PC-9 (cell line): ENCODE measurements around the gene PCGF3. TPM values are rescaled to one million over a fixed set of nuclear protein-coding genes. Genes with fewer than 3 reads are reported as not detected.

ENCODE experiments used
- total RNA-seq: library from RNA; stranded (reverse); gene quantifications from 2 replicates; pipeline ENCODE4 v1.2.3, GENCODE V29; 2021

PCGF3 gene
- total RNA-seq, 1 experiment from 2014 or later = 60.8 TPM

Other genes with a start within 250 kb of the PCGF3 start
- 18.2 and 25.9 TPM in 2 replicates for gene ZNF721, start 206.7 kb upstream of the PCGF3 start, total RNA-seq
- 67.0 and 78.8 TPM in 2 replicates for gene PIGG, start 206.6 kb upstream of the PCGF3 start, total RNA-seq
- gene TMEM271, start 129.5 kb upstream of the PCGF3 start, total RNA-seq = not detected in 2 replicates
- 5.9 and 8.2 TPM in 2 replicates for gene PDE6B, start 80.3 kb upstream of the PCGF3 start, total RNA-seq
- 334 and 417 TPM in 2 replicates for gene ATP5ME, start 31.6 kb upstream of the PCGF3 start, total RNA-seq
- 29.8 and 47.6 TPM in 2 replicates for gene MYL5, start 31.3 kb upstream of the PCGF3 start, total RNA-seq
- 8.1 and 10.7 TPM in 2 replicates for gene SLC49A3, start 16.7 kb upstream of the PCGF3 start, total RNA-seq
- 2.2 and 3.9 TPM in 2 replicates for gene CPLX1, start 120.3 kb downstream of the PCGF3 start, total RNA-seq
- 114 and 138 TPM in 2 replicates for gene GAK, start 226.5 kb downstream of the PCGF3 start, total RNA-seq
- 13.5 and 20.2 TPM in 2 replicates for gene TMEM175, start 226.6 kb downstream of the PCGF3 start, total RNA-seq